H1 (cell line): ENCODE measurements around the gene SLC6A12. TPM values are rescaled to one million over a fixed set of nuclear protein-coding genes. Genes with fewer than 3 reads are reported as not detected.

Experiments
- BCL11A ChIP-seq, 2 experiments: IDR thresholded peaks; one replicate each; pipeline ENCODE4 v1.6.1; 2011; ENCODE audit warnings: low read depth in 2 of 2, low read length in 2 of 2, mild to moderate bottlenecking in 2 of 2
- CBX5 ChIP-seq: fragments of 300-800, 300-1000 bp; sonication (generic); IDR thresholded peaks from 2 replicates; pipeline ENCODE4 v1.7.1; 2016; ENCODE audit warnings: antibody characterized with exemption, low read length, low read depth
- CHD1 ChIP-seq: IDR thresholded peaks from 2 replicates; pipeline ENCODE4 v1.6.1; 2012; ENCODE audit warnings: low read depth, low read length, improper control_type of control experiment
- CHD7 ChIP-seq: fragments of 300-600 bp; sonication (generic); IDR thresholded peaks from 2 replicates; pipeline ENCODE4 v1.7.1; 2012; ENCODE audit warnings: low read length, moderate library complexity, mild to moderate bottlenecking, inconsistent platforms; ENCODE audit not compliant: insufficient replicate concordance
- CTBP2 ChIP-seq: IDR thresholded peaks from 2 replicates; pipeline ENCODE4 v1.7.0; 2011; ENCODE audit warnings: borderline replicate concordance, mild to moderate bottlenecking, moderate library complexity, mixed read lengths, low read length; ENCODE audit not compliant: insufficient read depth, insufficient read length
- E2F6 ChIP-seq: IDR thresholded peaks from 2 replicates; pipeline ENCODE4 v1.6.1; 2012; ENCODE audit warnings: inconsistent platforms
- EZH2 ChIP-seq: fragments of 200-600 bp; sonication (generic); IDR thresholded peaks from 2 replicates; pipeline ENCODE4 v1.7.1; 2012; ENCODE audit warnings: low read depth, mild to moderate bottlenecking, moderate library complexity, low read length, inconsistent platforms; ENCODE audit not compliant: severe bottlenecking
- PHF8 ChIP-seq: fragments of 200-600 bp; sonication (generic); conservative IDR thresholded peaks from 2 replicates; pipeline ENCODE4 v1.7.1; 2012; ENCODE audit warnings: low read depth, mild to moderate bottlenecking, inconsistent platforms, low read length, moderate library complexity
- RBBP5 ChIP-seq: IDR thresholded peaks from 2 replicates; pipeline ENCODE4 v1.7.1; 2012; ENCODE audit warnings: low read depth, mild to moderate bottlenecking, inconsistent platforms, low read length, moderate library complexity, borderline replicate concordance
- SIX5 ChIP-seq: IDR thresholded peaks from 2 replicates; pipeline ENCODE4 v1.6.1; 2011; ENCODE audit warnings: mild to moderate bottlenecking, low read depth, low read length
- TBP ChIP-seq: IDR thresholded peaks from 2 replicates; pipeline ENCODE4 v1.6.1; 2011; ENCODE audit warnings: low read depth, low read length, improper control_type of control experiment
- YY1 ChIP-seq: IDR thresholded peaks from 2 replicates; pipeline ENCODE4 v1.6.1; 2011; ENCODE audit warnings: low read depth, mild to moderate bottlenecking, low read length
- polyA plus RNA-seq, 7 experiments: library from polyadenylated mRNA; depleted of rRNA in 3 of 7; stranded (reverse) in 5 of 7; unstranded in 2 of 7; fragments of >200 nt in 5 of 7; fragments of 200-250 nt in 2 of 7; gene quantifications; 1 replicate in 5 of 7; 2 replicates in 1 of 7; 4 replicates in 1 of 7; pipeline versions ENCODE4 v1.2.1 to v1.2.3, GENCODE V29; 2011 to 2013; ENCODE audit warnings: missing spikeins in 2 of 7, mixed read lengths in 2 of 7
- total RNA-seq: library from RNA; stranded (reverse); fragmentation: NEBNext Ultra II Directional; extraction: Animal tissue kit (Norgen Biotek cat#: 25700); gene quantifications from 2 replicates; pipeline ENCODE4 v1.2.1, GENCODE V29; 2021

Gene SLC6A12
- total and polyA plus RNA-seq, 2 of the 8 experiments (the other 6 are each of a cell fraction or from before 2014, with no cell fraction given): 0.70 to 1.1 TPM

- TF ChIP-seq CHD7: no peak
- TF ChIP-seq SIX5: no peak
- no peak for TF ChIP-seq EZH2
- no peak for TF ChIP-seq TBP
- no peak for TF ChIP-seq CTBP2
- TF ChIP-seq YY1: no peak
- TF ChIP-seq PHF8: no peak
- TF ChIP-seq CHD1: no peak
- no peak for TF ChIP-seq RBBP5
- no peak for TF ChIP-seq BCL11A (IDR thresholded peaks at IDR 0.05; ENCODE audit: low read depth in 2 of 2, low read length in 2 of 2)
- TF ChIP-seq CBX5: no peak
- TF ChIP-seq E2F6: no peak
Observed at GRCh38 chr12:228846-229200, 14.9 kb upstream of the SLC6A12 start (continued).
